ENCODE measurements around the gene KCNA3. TPM values are rescaled to one million over a fixed set of nuclear protein-coding genes. Genes with fewer than 3 reads are reported as not detected.

The KCNA3 gene
- total RNA-seq: not detected in 2 replicates

GRCh38 chr1:110674337-110675059 lies at the start of gene KCNA3:
Gene KCNA3, minus strand, starts transcription at chr1:110674940. Its CDS starts 131 bp downstream, at chr1:110674809.

Other genes starting within 250 kb of the KCNA3 start
- gene PROK1, start 223.8 kb downstream of the KCNA3 start, total RNA-seq: not detected in 2 replicates
- not detected in 2 replicates for gene KCNA10, start 155.8 kb downstream of the KCNA3 start, total RNA-seq
- not detected in 2 replicates for gene KCNA2, start 68.6 kb downstream of the KCNA3 start, total RNA-seq
- not detected in 2 replicates for gene CD53, start 198.2 kb upstream of the KCNA3 start, total RNA-seq

All from airway epithelial cell (primary cell).